K562 (cell line): Measurements from ENCODE around the gene TRAPPC2B. TPM values are rescaled to one million over a fixed set of nuclear protein-coding genes. Genes with fewer than 3 reads are reported as not detected.
A peak's percentile ranks its signal among the peaks of the same experiment; 100 is the strongest.

Experiments
- ARID3B ChIP-seq: fragments of 250-450 bp; sonication (Bioruptor Pico); IDR thresholded peaks from 2 replicates; pipeline ENCODE4 v1.4.0; 2020; ENCODE audit warnings: borderline replicate concordance
- ARID4B ChIP-seq: sonication (generic); formaldehyde crosslinking; IDR thresholded peaks from 2 replicates; pipeline ENCODE4 v1.8.0; 2022; ENCODE audit warnings: mild to moderate bottlenecking, missing genetic modification reagents
- FOXM1 ChIP-seq, 2 experiments: fragments of 450-650 bp in 1 of 2; sonication (generic) in 1 of 2; formaldehyde crosslinking in 1 of 2; IDR thresholded peaks; 2 replicates each; pipeline versions ENCODE4 v1.6.1 to v1.9.0; 2017 to 2022; ENCODE audit warnings: low read depth in 2 of 2, mild to moderate bottlenecking in 2 of 2, missing genetic modification reagents in 1 of 2, moderate library complexity in 1 of 2
- GMEB1 ChIP-seq: fragments of 250-450 bp; sonication (Bioruptor Pico); IDR thresholded peaks from 2 replicates; pipeline ENCODE4 v1.4.0; 2020; ENCODE audit warnings: mild to moderate bottlenecking
- HMBOX1 ChIP-seq: sonication (generic); IDR thresholded peaks from 2 replicates; pipeline ENCODE4 v1.6.1; 2016
- RERE ChIP-seq: sonication (generic); formaldehyde crosslinking; IDR thresholded peaks from 2 replicates; pipeline ENCODE4 v1.8.0; 2023; ENCODE audit warnings: missing genetic modification reagents, mild to moderate bottlenecking, borderline replicate concordance
- ZFP91 ChIP-seq: sonication (generic); formaldehyde crosslinking; IDR thresholded peaks from 2 replicates; pipeline ENCODE4 v1.8.0; 2022; ENCODE audit warnings: mild to moderate bottlenecking, missing genetic modification reagents
- ZNF121 ChIP-seq: sonication (generic); formaldehyde crosslinking; conservative IDR thresholded peaks from 2 replicates; pipeline ENCODE4 v1.8.0; 2022; ENCODE audit warnings: missing genetic modification reagents
- polyA plus RNA-seq, 8 experiments: library from polyadenylated mRNA; depleted of rRNA in 4 of 8; stranded (reverse) in 5 of 8; unstranded in 3 of 8; fragments of >200 nt; fragmentation: Nextera tagmentation in 2 of 8; fragmentation: Illumina TruSeq in 1 of 8; extraction: Ambion mirVana in 2 of 8; extraction: Trizol in 1 of 8; gene quantifications; 2 replicates each; pipeline versions ENCODE4 v1.2.1 to v1.2.3, GENCODE V29; 2011 to 2014; ENCODE audit warnings: inconsistent platforms in 1 of 8, missing spikeins in 1 of 8
- total RNA-seq, 7 experiments: library from RNA; depleted of rRNA in 6 of 7; stranded (reverse); fragments of >200 nt in 6 of 7; fragmentation: Illumina TruSeq in 2 of 7; extraction: Trizol in 2 of 7; gene quantifications; 2 replicates each; pipeline versions ENCODE4 v1.2.1 to v1.2.3, GENCODE V29; 2011 to 2021; ENCODE audit warnings: low replicate concordance in 1 of 7

The TRAPPC2B gene
- total and polyA plus RNA-seq, 9 of the 15 experiments (the other 6 are each of a cell fraction or from before 2014, with no cell fraction given), result 2.2 to 20.4 (median 4.6) TPM

GRCh38 chr19:57410877-57411671 is 47.7 kb downstream of the TRAPPC2B start, which contains the start of gene ZNF17 (continued):
- no peak for TF ChIP-seq FOXM1 (IDR thresholded peaks at IDR 0.05; ENCODE audit: low read depth)
- no peak for TF ChIP-seq FOXM1 (CRISPR knock-in tag; IDR thresholded peaks at IDR 0.05; ENCODE audit: low read depth)
- no peak for TF ChIP-seq ZFP91 (CRISPR knock-in tag)
- no peak for TF ChIP-seq RERE (CRISPR knock-in tag)
- peak; percentile 97 for TF ChIP-seq GMEB1 (CRISPR knock-in tag)
- TF ChIP-seq ARID4B (CRISPR knock-in tag), result peak; percentile 74
- no peak for TF ChIP-seq HMBOX1
- no peak for TF ChIP-seq ARID3B (CRISPR knock-in tag)
- TF ChIP-seq ZNF121, result no peak
